Measurements from ENCODE around the gene PPP1R12B. TPM values are rescaled to one million over a fixed set of nuclear protein-coding genes. Genes with fewer than 3 reads are reported as not detected.

PPP1R12B gene, protein sequence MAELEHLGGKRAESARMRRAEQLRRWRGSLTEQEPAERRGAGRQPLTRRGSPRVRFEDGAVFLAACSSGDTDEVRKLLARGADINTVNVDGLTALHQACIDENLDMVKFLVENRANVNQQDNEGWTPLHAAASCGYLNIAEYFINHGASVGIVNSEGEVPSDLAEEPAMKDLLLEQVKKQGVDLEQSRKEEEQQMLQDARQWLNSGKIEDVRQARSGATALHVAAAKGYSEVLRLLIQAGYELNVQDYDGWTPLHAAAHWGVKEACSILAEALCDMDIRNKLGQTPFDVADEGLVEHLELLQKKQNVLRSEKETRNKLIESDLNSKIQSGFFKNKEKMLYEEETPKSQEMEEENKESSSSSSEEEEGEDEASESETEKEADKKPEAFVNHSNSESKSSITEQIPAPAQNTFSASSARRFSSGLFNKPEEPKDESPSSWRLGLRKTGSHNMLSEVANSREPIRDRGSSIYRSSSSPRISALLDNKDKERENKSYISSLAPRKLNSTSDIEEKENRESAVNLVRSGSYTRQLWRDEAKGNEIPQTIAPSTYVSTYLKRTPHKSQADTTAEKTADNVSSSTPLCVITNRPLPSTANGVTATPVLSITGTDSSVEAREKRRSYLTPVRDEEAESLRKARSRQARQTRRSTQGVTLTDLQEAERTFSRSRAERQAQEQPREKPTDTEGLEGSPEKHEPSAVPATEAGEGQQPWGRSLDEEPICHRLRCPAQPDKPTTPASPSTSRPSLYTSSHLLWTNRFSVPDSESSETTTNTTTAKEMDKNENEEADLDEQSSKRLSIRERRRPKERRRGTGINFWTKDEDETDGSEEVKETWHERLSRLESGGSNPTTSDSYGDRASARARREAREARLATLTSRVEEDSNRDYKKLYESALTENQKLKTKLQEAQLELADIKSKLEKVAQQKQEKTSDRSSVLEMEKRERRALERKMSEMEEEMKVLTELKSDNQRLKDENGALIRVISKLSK
- 18.7 and 24.2 TPM in 2 replicates for total RNA-seq

DNA sequence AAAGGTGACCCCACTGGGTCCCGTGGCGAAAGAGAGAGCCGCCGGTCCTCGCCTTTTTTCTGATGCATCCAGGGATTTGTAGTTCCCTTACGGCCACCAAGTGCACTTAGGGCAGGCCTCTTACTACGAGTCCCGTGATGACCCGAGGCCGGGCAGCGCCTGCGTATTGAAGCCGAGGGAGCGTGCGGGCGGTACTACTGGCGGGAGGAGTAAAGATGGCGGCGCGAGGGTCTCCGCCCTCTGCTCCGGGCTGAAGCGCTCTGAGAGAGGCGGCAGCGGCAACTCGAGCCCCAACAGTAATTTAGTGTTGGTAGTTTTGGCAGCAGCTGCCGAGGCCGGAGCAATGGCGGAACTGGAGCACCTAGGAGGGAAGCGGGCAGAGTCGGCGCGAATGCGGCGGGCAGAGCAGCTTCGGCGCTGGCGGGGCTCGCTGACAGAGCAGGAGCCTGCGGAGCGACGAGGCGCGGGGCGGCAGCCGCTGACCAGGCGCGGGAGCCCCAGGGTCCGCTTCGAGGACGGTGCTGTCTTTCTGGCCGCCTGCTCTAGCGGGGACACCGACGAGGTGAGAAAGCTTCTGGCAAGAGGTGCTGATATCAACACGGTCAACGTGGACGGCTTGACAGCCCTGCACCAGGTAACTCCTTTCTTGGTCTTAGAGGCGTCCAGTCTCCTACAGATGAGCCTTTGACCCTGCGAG is at the start of gene PPP1R12B:
Gene PPP1R12B, plus strand, starts transcription at position 191 of the 697 bp plus-strand sequence. Its CDS starts 153 bp downstream, at position 344.

Small RNA genes within 50 kb of the gene (small RNA-seq; reads per million reads assigned to genes)
- gene AC099336.2 (not detected), gene RF00156 (1.4 reads per million, percentile 71 among the genes with 10 or more reads in this experiment), gene RNU6-89P (not detected)

Other genes starting within 250 kb of the PPP1R12B start
- gene GPR37L1, start 225.8 kb upstream of the PPP1R12B start, total RNA-seq, result not detected in 2 replicates
- gene ARL8A, start 204.0 kb upstream of the PPP1R12B start, total RNA-seq, result 12.9 and 17.0 TPM in 2 replicates
- not detected in 2 replicates for gene PTPN7, start 188.1 kb upstream of the PPP1R12B start, total RNA-seq
- not detected in 2 replicates for gene LGR6, start 154.9 kb upstream of the PPP1R12B start, total RNA-seq
- gene UBE2T, start 6.8 kb upstream of the PPP1R12B start, total RNA-seq, result 34.9 and 49.1 TPM in 2 replicates